Kidney (tissue), 14 donors: ENCODE data around the gene SMG6. TPM values are rescaled to one million over a fixed set of nuclear protein-coding genes. Genes with fewer than 3 reads are reported as not detected.

Source experiments
- DNase-seq, 5 donors: peaks; one replicate each; pipeline ENCODE4 v3.0.0-alpha.2; 2013 to 2020
- FAIRE-seq: peaks from 2 replicates; lab custom pipeline; 2012; peaks lifted over from hg19 to GRCh38; lab: Jason Lieb, UNC
- H3K27ac ChIP-seq, 2 donors: one replicate each; pipeline ENCODE4 v1.7.0; 2013; ENCODE audit warnings: low read depth in 2 of 2, low read length in 2 of 2, inconsistent platforms in 1 of 2
- H3K27me3 ChIP-seq: one replicate; pipeline ENCODE4 v1.7.1; 2013; ENCODE audit warnings: low read length, inconsistent platforms; ENCODE audit not compliant: control insufficient read depth, insufficient read depth
- H3K36me3 ChIP-seq, 3 donors: one replicate each; pipeline versions ENCODE4 v1.7.0 to v1.7.1; 2013; ENCODE audit warnings: low read length in 3 of 3, control low read depth in 1 of 3, inconsistent platforms in 1 of 3; ENCODE audit not compliant: insufficient read depth in 3 of 3, control insufficient read depth in 2 of 3
- H3K4me1 ChIP-seq, 3 donors: one replicate each; pipeline versions ENCODE4 v1.7.0 to v1.7.1; 2013; ENCODE audit warnings: low read length in 3 of 3, inconsistent platforms in 1 of 3, low read depth in 1 of 3; ENCODE audit not compliant: control insufficient read depth in 2 of 3, insufficient read depth in 2 of 3
- H3K4me3 ChIP-seq, 3 donors: one replicate each; pipeline versions ENCODE4 v1.7.0 to v1.8.1; 2013; ENCODE audit warnings: low read length in 3 of 3, control low read depth in 1 of 3, inconsistent platforms in 1 of 3
- H3K9ac ChIP-seq, 3 donors: one replicate each; pipeline versions ENCODE4 v1.7.0 to v1.7.1; 2013; ENCODE audit warnings: low read length in 3 of 3, control low read depth in 1 of 3, inconsistent platforms in 1 of 3
- H3K9me3 ChIP-seq, 3 donors: one replicate each; pipeline versions ENCODE4 v1.7.0 to v1.7.1; 2013; ENCODE audit warnings: low read length in 3 of 3, control low read depth in 1 of 3, inconsistent platforms in 1 of 3; ENCODE audit not compliant: control insufficient read depth in 2 of 3, insufficient read depth in 1 of 3
- CTCF ChIP-seq: IDR thresholded peaks from 3 replicates; pipeline ENCODE4 v1.5.1; 2012; ENCODE audit warnings: mild to moderate bottlenecking, moderate library complexity, borderline replicate concordance; ENCODE audit not compliant: insufficient read depth; ENCODE audit errors: extremely low read depth
- intact Hi-C: fragments of 100-400 bp; cut with DNase I; formaldehyde crosslinking; loops from one replicate; pipeline ENCODE4 v1.11.1; 2022
- polyA plus RNA-seq: library from polyadenylated mRNA; stranded (reverse); fragments of 350-450 nt; fragmentation: Illumina TruSeq; extraction: RNeasy Lipid Tissue Mini Kit (QIAGEN cat#74804); gene quantifications from one replicate; pipeline ENCODE4 v1.2.3, GENCODE V29; 2014; ENCODE audit warnings: low read depth, low replicate concordance; ENCODE audit not compliant: insufficient read depth
- total RNA-seq: library from RNA; stranded (reverse); fragmentation: NEBNext Ultra II Directional; extraction: Animal tissue kit (Norgen Biotek cat#: 25700); gene quantifications from one replicate; pipeline ENCODE4 v1.2.1, GENCODE V29; 2021
- donor health status: control.
- donor health status: control.
- donor health status: control.
- donor health status: control.
- donor health status: control.
- donor health status: DM: yes; HTN: yes; CAD: no.
- donor health status: Normal renal cell carcinoma (clear cell type).

SMG6 gene
- total and polyA plus RNA-seq, 2 donors from 2014 or later: 20.6 to 37.3 TPM

DNA sequence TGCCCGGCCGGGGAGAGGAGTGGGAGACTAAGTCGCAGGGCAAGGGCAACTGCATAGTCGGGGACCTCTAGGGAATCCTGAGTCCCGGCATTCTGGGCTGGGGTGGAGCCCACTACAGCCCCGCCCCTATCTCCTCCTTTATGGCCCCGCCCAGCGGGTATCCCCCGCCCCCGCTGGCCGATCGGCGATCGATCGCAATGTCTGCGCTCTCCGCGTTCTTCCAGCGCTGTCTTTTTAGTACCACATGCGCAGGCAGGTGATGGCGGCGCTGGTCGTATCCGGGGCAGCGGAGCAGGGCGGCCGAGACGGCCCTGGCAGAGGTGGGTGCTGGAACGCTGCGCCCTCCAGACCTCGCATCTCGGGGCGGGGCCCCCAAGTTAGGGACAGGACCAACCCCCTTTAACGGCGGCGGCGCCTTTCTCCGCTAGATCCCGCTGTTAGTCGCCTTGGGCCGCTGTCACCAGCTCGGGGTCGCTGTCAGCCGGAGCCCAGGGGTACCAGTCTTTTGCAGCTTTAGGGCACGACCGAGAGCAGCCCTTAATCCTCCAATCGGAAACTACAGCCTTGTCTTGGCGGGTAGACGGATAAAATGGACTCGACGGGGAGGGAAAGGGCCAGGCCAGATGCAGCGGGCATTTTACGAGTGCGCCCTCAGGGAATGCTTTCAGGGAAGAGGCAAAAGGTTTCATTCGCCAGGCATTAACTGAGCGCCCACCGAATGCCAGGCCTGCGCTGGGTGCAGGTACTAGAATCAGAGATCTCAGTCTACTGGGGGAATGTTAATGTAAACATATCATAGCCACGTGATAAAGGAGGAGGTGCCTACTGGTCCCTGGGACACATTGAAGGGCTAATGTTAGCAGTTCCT is 273.4 kb downstream of the SMG6 start, which contains the start of gene DPH1:
Gene DPH1 (plus strand): TSS at position 243 of the 868 bp plus-strand sequence. CDS start 17 bp downstream, at position 260.
- H3K27me3 ChIP-seq: no peaks in the 10 kb centered on the region
- peaks cover 0 to 6% (median 3%) of the 10 kb centered on the region in 3 donors for H3K36me3 ChIP-seq
- peak within 1 kb of the TSS; percentile 73 to 76 (median 74) for H3K9ac ChIP-seq
- DNase-seq: peak; percentile 90 to 96 (median 94)
- H3K4me1 ChIP-seq: peaks cover 0 to 12% (median 6%) of the 10 kb centered on the region in 3 donors
- peak; percentile 20 for TF ChIP-seq CTCF
- FAIRE-seq: no peak
- peak within 1 kb of the TSS; percentile 55 to 94 (median 91) for H3K4me3 ChIP-seq
- peak within 1 kb of the TSS; percentile 25 to 62 for H3K27ac ChIP-seq
- no peaks in the 10 kb centered on the region for H3K9me3 ChIP-seq
- intact Hi-C loops: loop anchor here (5.0 kb wide), 1 partner anchor 118 kb away; no protein-coding TSS in a partner anchor

GRCh38 chr17:2028737-2029136 is 274.8 kb downstream of the SMG6 start:
- no peak overlapping the region for H3K9ac ChIP-seq
- intact Hi-C loops: loop anchor here (5.0 kb wide), 1 partner anchor 116 kb away; no protein-coding TSS in a partner anchor
- H3K27me3 ChIP-seq: no peaks in the 10 kb centered on the region
- no peak for TF ChIP-seq CTCF
- H3K36me3 ChIP-seq: peaks cover 0 to 3% (median 2%) of the 10 kb centered on the region in 3 donors
- DNase-seq (no peak), FAIRE-seq (no peak)
- no peaks in the 10 kb centered on the region for H3K9me3 ChIP-seq
- H3K4me3 ChIP-seq: no peak overlapping the region
- H3K4me1 ChIP-seq: peaks cover 0 to 17% (median 6%) of the 10 kb centered on the region in 3 donors
- no peak overlapping the region for H3K27ac ChIP-seq

- no peak overlapping the region for H3K9ac ChIP-seq
- DNase-seq: no peak
- FAIRE-seq: no peak
- peaks cover under 1% of the 10 kb centered on the region for H3K27me3 ChIP-seq
- H3K9me3 ChIP-seq: no peaks in the 10 kb centered on the region
- H3K4me3 ChIP-seq: no peak overlapping the region
- intact Hi-C loops: loop anchor here (5.0 kb wide), 1 partner anchor 116 kb away; no protein-coding TSS in a partner anchor
- peaks cover 0 to 17% (median 6%) of the 10 kb centered on the region in 3 donors for H3K4me1 ChIP-seq
- no peak overlapping the region for H3K27ac ChIP-seq
- no peak for TF ChIP-seq CTCF
- H3K36me3 ChIP-seq: no peaks in the 10 kb centered on the region
Measured at GRCh38 chr17:2028234-2028614, 275.4 kb downstream of the SMG6 start.
